Esophagus muscularis mucosa (tissue), 4 donors: Measurements from ENCODE around the gene USH1G. TPM values are rescaled to one million over a fixed set of nuclear protein-coding genes. Genes with fewer than 3 reads are reported as not detected.
A peak's percentile ranks its signal among the peaks of the same experiment; 100 is the strongest.

Source experiments
- DNase-seq: peaks from one replicate; pipeline ENCODE4 v3.0.0-alpha.2; 2017; ENCODE audit errors: extremely low spot score
- H3K27ac ChIP-seq, 4 donors: fragments of 200-600 bp; sonication (generic); replicated peaks in 1 of 4; 1 replicate in 3 of 4; 2 replicates in 1 of 4; pipeline ENCODE4 v1.5.1; 2016 to 2019; ENCODE audit warnings: mild to moderate bottlenecking in 1 of 4
- H3K27me3 ChIP-seq, 4 donors: fragments of 200-600 bp; sonication (generic); one replicate each; pipeline versions ENCODE4 v1.5.1 to v1.6.0; 2016 to 2019
- H3K36me3 ChIP-seq, 4 donors: fragments of 200-600 bp; sonication (generic); one replicate each; pipeline ENCODE4 v1.5.1; 2016 to 2019
- H3K4me1 ChIP-seq, 4 donors: fragments of 200-600 bp; sonication (generic); one replicate each; pipeline ENCODE4 v1.5.1; 2016 to 2019
- H3K4me3 ChIP-seq, 4 donors: fragments of 200-600 bp; sonication (generic); 1 replicate in 2 of 4; 2 replicates in 2 of 4; pipeline ENCODE4 v1.5.1; 2016 to 2019; ENCODE audit warnings: mild to moderate bottlenecking in 4 of 4, moderate library complexity in 1 of 4
- H3K9me3 ChIP-seq, 4 donors: fragments of 200-600 bp; sonication (generic); 1 replicate in 3 of 4; 2 replicates in 1 of 4; pipeline ENCODE4 v1.5.1; 2016 to 2019
- EP300 ChIP-seq: sonication (generic); formaldehyde crosslinking; IDR thresholded peaks from one replicate; pipeline ENCODE4 v1.6.1; 2017; ENCODE audit warnings: antibody characterized with exemption
- POLR2A ChIP-seq: fragments of 450-650 bp; IDR thresholded peaks from one replicate; pipeline ENCODE4 v1.6.1; 2017; ENCODE audit warnings: antibody characterized with exemption, moderate library complexity, mild to moderate bottlenecking, low read depth
- POLR2AphosphoS5 ChIP-seq, 2 donors: sonication (generic); formaldehyde crosslinking; IDR thresholded peaks; one replicate each; pipeline ENCODE4 v1.6.1; 2017; ENCODE audit warnings: antibody characterized with exemption in 2 of 2
- WGBS: methylation state at CpG from one replicate; pipeline ENCODE4 v1.1.5; 2018; 5-methylcytosine and 5-hydroxymethylcytosine counted together
- intact Hi-C: fragments of 100-400 bp; cut with DNase I; formaldehyde crosslinking; loops from one replicate; pipeline ENCODE4 v1.15.1; 2023
- total RNA-seq, 4 donors: library from RNA; depleted of rRNA; stranded (reverse); fragments of >200 nt; gene quantifications; one replicate each; pipeline versions ENCODE4 v1.1.0 to v1.2.1, GENCODE V29; 2016
- TF ChIP-seq, protein P1 (sequence below), 3 experiments: fragments of 200-600 bp in 2 of 3; fragments of 450-650 bp in 1 of 3; sonication (generic) in 2 of 3; IDR thresholded peaks; one replicate each; pipeline ENCODE4 v1.5.1; 2017 to 2019; ENCODE audit warnings: antibody characterized with exemption in 3 of 3, mild to moderate bottlenecking in 2 of 3, moderate library complexity in 1 of 3

Gene USH1G
- total RNA-seq, 4 donors from 2014 or later = 0.39 TPM; not detected in 3

DNA sequence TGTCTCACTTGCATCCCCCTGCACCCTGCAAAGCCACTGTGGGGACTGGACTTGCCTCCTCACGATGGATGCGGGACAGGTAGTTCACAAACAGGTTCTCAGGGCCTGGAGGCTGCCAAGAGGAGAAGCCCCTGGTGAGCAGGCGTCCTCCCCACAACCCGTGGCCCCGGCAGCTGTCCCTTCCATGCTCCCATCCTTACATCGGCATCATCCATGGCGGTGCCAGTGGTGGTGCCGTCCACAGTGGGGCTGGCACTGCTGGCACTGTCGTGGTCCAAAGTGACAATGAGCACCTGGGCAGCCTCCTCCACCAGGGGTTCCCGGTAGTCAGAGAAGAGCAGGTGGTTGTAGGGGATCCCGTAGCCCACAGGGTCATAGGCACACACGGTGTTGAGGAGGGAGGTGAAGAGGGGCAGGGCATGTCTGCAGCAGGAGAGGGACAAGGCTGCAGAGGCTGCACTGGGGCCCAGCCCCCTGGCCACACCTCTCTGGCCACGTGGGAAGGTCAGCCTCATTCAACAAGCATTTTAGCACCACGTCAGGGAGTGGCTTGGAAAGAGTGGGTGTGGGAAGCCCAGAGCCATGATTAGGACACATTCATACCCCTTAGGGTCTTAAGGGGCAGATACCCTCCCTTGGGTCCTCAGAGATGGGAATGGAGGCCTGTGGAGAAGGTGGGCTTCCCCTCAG is 36.9 kb upstream of the USH1G start:
- H3K27ac ChIP-seq = no peak overlapping the region
- no peaks in the 10 kb centered on the region for H3K9me3 ChIP-seq
- peaks cover 0 to 7% (median 0%) of the 10 kb centered on the region in 4 donors for H3K27me3 ChIP-seq
- H3K4me1 ChIP-seq = peaks cover 0 to 8% (median 4%) of the 10 kb centered on the region in 4 donors
- DNase-seq = no peak
- WGBS = 65% methylated on average over 11 of the region's 14 CpGs
- no peak for TF ChIP-seq POLR2AphosphoS5 (IDR thresholded peaks at IDR 0.05)
- TF ChIP-seq, protein P1, sequence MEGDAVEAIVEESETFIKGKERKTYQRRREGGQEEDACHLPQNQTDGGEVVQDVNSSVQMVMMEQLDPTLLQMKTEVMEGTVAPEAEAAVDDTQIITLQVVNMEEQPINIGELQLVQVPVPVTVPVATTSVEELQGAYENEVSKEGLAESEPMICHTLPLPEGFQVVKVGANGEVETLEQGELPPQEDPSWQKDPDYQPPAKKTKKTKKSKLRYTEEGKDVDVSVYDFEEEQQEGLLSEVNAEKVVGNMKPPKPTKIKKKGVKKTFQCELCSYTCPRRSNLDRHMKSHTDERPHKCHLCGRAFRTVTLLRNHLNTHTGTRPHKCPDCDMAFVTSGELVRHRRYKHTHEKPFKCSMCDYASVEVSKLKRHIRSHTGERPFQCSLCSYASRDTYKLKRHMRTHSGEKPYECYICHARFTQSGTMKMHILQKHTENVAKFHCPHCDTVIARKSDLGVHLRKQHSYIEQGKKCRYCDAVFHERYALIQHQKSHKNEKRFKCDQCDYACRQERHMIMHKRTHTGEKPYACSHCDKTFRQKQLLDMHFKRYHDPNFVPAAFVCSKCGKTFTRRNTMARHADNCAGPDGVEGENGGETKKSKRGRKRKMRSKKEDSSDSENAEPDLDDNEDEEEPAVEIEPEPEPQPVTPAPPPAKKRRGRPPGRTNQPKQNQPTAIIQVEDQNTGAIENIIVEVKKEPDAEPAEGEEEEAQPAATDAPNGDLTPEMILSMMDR (IDR thresholded peaks at IDR 0.05) = no peak
- TF ChIP-seq POLR2A = no peak
- no peak for TF ChIP-seq EP300
- peaks cover 0 to 8% (median 6%) of the 10 kb centered on the region in 4 donors for H3K36me3 ChIP-seq
- H3K4me3 ChIP-seq = no peak overlapping the region
- intact Hi-C loops = loop anchor here (5.0 to 10.0 kb wide), 3 partner anchors 38 to 165 kb away; partner anchors contain the start of genes MRPL58, OTOP2 and USH1G

DNA sequence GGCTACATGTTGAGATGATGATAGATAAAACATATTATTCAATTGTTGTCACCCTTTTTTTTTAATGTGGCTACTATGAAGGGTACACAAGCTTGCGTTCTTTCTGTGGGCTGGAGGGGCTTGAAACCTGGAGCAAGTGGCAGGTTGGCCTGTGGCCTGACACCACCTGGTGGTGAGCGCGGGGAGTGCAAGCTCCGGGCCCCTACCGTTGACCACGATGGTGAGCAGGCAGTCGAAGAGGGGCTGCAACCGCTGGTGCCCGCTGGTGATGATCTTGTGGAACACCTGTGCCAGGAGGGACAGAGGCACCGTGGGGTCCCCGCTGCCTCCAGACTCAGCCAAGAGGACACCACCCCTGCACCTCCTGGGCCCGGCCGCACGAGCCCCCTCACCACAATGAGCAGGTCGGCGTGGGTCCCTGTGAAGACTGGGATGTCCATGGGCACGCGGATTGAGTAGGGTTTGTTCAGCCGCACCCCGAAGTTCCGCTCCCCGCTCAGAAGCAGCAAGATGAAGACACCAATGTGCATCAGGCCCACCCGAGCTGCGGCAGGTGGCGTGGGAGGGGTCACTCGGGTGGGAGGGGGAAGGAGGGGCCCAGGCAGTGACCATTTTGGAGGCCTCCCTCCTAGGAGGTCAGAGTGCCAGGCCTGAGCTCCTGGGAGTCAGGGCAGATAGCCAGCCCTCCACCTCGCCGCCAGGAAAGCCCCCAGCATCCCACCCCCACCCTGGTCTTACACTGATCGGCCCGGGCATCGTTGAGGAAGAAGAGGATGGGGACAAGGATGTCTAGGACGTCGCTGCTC is 35.1 kb upstream of the USH1G start:
- Histone ChIP-seq H3K27me3 (peaks cover 0 to 10% (median 0%) of the 10 kb centered on the region in 4 donors), H3K4me1 (peaks cover 0 to 8% (median 4%) of the 10 kb centered on the region in 4 donors), H3K27ac (no peak overlapping the region), H3K4me3 (no peak overlapping the region), H3K9me3 (no peaks in the 10 kb centered on the region), H3K36me3 (peaks cover 0 to 16% (median 14%) of the 10 kb centered on the region in 4 donors)
- 23% methylated on average over 14 of the region's 33 CpGs for WGBS
- no peak for DNase-seq
- intact Hi-C loops = loop anchor here (5.0 to 10.0 kb wide), 2 partner anchors 36 to 163 kb away; partner anchors contain the start of genes OTOP2 and USH1G
- TF ChIP-seq, protein P1 (IDR thresholded peaks at IDR 0.05) = peak; percentile 88 to 98 (median 90)
- no peak for TF ChIP-seq POLR2A

DNA sequence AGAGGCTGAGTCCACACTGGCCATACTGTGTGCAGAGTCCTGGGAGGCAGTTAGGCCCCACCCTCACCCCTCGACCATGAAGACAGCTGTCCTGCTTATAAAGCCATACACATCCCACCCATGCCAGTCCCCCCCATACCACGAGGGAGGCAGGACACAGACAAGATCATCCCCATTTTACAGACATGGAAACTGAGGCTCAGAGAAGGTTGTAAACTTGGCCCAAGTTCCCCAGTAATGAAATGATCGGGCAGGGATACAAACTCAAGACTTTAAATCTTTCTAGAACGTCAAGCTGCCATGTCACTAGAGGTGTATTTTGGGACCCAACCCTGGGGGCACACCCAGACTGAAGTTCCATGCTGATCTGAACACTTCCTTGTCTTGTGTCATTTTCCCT is 33.0 kb upstream of the USH1G start:
- intact Hi-C loops = loop anchor here (5.0 to 10.0 kb wide), 2 partner anchors 34 to 161 kb away; partner anchors contain the start of genes OTOP2 and USH1G
- TF ChIP-seq POLR2A (no peak), EP300 (no peak), POLR2AphosphoS5 (IDR thresholded peaks at IDR 0.05) (no peak)
- TF ChIP-seq, protein P1 (IDR thresholded peaks at IDR 0.05) = no peak
- Histone ChIP-seq H3K27ac (no peak overlapping the region), H3K4me3 (no peak overlapping the region), H3K4me1 (no peaks in the 10 kb centered on the region), H3K27me3 (peaks cover 0 to 23% (median 0%) of the 10 kb centered on the region in 4 donors), H3K36me3 (peaks cover 0 to 23% (median 17%) of the 10 kb centered on the region in 4 donors), H3K9me3 (no peaks in the 10 kb centered on the region)
- no peak for DNase-seq
- 95% methylated on average over 4 of the region's 4 CpGs for WGBS

DNA sequence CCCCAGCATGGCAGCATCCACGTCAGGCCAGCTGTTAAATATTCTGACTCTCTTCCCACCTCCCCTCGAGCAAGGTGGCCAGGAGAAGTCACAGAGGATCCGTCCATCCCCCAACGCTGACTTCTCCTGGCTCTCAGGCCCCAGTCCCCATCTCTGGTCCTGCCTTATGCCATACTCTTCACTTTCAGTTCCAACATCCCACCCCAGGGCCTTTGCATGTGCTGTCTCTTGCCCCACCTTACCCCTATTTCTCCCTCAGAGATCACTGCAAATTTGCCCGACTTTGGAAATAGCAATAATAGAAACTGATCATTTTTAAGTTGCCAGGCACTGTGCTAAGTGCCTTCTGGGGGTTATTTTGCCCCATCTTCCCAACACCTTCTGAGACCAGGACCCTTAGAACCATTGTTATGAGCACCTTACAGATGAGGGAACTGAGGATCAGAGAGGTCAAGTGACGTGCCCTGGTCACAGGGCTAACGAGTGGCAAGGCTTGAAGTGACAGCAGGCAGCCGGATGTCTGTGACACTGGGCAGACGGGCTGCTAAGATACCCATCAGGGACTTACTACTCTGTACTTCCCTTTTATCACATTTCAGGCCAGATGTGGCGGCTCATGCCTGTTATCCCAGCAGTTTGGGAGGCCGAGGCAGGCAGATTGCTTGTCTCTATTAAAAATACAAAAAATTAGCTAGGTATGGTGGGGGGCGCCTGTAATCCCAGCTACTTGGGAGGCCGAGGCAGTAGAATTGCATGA is 31.8 kb upstream of the USH1G start:
- Histone ChIP-seq H3K4me3 (no peak overlapping the region), H3K4me1 (no peaks in the 10 kb centered on the region), H3K36me3 (peaks cover 0 to 25% (median 19%) of the 10 kb centered on the region in 4 donors), H3K9me3 (no peaks in the 10 kb centered on the region), H3K27me3 (peaks cover 0 to 35% (median 0%) of the 10 kb centered on the region in 4 donors), H3K27ac (no peak overlapping the region)
- TF ChIP-seq POLR2A = no peak
- no peak for TF ChIP-seq EP300
- no peak for TF ChIP-seq POLR2AphosphoS5 (IDR thresholded peaks at IDR 0.05)
- TF ChIP-seq, protein P1 (IDR thresholded peaks at IDR 0.05) = no peak
- no peak for DNase-seq
- intact Hi-C loops = loop anchor here (5.0 to 10.0 kb wide), 2 partner anchors 33 to 160 kb away; partner anchors contain the start of genes OTOP2 and USH1G
- 64% methylated on average over 13 of the region's 13 CpGs for WGBS
